Activated CD8-positive, alpha-beta memory T cell treated with anti-CD3 and anti-CD28 coated beads for 48 hours (primary cell): Measurements from ENCODE around the gene PRPF40B.
"Not testable (repeated sequence)": the region's sequence is repeated elsewhere in the genome, so short reads cannot be mapped to it uniquely, and the experiment has no call there.

ENCODE experiments used
- DNase-seq, 3 experiments: peaks; one replicate each; pipeline ENCODE4 v3.0.0-alpha.2; 2020; ENCODE audit warnings: low read depth in 2 of 3, low spot score in 2 of 3

Gene PRPF40B

DNA sequence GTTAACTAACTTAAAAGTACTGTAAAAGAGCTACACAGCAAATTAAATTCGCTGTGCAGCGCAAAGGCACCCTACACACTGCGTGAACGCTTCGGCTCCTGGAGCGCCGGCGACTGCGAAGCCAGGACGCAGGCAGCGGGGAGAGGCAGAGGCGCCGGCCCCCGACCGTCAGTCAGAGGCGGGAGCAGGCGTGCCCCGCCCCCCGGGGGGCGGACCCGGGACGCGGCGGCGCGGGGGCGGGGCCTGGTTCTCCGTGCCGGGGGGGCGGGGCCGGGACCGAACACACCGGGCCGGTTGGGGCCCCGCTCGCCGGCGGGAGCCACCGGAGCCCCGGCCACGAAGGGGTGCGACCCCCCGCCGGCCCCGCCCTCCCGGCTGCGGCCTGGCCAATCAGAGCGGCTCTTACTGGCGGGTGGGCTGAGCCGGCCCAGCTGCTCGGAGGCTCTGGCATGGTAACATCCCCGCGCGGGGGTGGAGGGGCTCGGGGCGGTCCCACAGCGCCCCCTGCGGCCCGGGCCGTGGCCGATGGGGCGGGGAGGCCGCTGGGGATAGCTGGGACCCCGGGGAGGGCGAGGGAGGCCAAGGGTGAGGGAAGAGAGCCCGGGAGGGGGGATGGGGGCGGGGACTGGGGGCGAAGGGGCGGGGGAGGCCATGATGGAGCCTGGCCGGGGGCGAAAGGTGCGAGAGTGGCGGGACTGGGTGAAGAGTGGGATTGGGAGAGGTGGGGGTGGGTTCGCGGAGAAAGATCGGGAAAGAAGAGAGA, at the start of gene PRPF40B:
Gene PRPF40B (plus strand): TSS at position 420 of the 763 bp plus-strand sequence. CDS start 30 bp downstream, at position 450.
- peak; percentile 61 to 74 (median 65) for DNase-seq

DNA sequence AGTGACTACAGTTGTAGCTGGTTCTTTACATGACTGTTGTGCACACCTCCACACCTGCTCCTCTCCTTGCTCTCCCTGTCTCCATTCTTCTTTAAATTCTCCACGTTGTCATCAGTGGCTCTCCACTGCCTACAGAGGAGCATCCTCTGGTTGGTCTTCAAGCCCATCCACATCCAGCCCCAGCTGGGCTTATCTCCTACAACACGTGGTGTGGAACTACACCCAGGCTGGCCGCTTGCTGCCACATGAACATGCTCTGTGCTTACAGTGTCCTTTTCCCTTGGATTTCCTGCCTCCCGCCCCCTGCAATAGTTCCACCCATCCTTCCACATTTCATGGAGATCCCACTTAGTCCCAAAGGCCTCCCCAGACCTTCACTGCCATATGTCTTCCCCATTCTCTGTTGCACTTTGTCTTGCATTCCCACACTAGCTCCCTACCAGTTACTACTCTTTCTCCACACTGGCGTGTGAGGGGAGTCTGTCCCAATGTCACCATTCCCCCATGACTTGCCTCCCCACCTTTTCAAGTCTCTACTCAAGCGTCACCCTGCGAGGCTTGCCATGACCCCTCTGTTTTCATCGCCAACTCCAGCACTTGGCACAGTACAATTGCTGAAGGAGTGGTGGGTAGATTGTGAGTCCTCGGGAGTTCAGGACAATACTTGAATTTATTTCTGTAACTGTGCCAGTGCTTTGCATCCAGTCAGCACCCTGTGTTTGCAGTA, 45.6 kb upstream of the PRPF40B start:
- no peak for DNase-seq

DNA sequence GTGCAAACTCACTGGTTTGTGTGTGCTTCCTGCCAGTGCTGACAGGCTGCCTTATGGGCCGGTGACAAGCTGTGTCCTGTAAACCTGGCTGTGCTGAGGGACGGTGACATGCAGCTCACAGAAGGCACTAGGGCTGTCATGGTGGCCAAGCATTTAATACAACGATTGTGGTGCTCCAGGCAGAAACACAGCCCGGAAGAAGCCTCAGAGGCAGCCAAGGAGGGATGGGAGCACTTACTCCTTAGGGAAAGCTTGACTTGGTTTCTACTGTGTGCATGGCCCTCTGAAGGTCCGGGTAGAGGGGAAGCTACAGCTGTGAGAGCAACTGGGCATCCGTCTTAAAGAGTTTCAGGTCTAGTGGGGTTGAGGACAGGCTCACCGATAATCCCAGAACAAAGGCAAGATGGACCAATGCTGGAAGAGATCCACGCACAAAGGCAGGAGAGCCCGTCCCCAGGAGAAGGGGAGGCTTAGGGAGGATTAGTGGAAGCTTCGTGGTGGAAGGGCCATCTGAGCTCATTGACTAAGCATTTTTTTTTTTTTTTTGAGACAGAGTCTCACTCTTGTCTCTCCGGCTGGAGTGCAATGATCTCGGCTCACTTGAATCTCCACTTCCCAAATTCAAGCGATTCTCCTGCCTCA, 44.8 kb upstream of the PRPF40B start:
- DNase-seq: no peak

DNA sequence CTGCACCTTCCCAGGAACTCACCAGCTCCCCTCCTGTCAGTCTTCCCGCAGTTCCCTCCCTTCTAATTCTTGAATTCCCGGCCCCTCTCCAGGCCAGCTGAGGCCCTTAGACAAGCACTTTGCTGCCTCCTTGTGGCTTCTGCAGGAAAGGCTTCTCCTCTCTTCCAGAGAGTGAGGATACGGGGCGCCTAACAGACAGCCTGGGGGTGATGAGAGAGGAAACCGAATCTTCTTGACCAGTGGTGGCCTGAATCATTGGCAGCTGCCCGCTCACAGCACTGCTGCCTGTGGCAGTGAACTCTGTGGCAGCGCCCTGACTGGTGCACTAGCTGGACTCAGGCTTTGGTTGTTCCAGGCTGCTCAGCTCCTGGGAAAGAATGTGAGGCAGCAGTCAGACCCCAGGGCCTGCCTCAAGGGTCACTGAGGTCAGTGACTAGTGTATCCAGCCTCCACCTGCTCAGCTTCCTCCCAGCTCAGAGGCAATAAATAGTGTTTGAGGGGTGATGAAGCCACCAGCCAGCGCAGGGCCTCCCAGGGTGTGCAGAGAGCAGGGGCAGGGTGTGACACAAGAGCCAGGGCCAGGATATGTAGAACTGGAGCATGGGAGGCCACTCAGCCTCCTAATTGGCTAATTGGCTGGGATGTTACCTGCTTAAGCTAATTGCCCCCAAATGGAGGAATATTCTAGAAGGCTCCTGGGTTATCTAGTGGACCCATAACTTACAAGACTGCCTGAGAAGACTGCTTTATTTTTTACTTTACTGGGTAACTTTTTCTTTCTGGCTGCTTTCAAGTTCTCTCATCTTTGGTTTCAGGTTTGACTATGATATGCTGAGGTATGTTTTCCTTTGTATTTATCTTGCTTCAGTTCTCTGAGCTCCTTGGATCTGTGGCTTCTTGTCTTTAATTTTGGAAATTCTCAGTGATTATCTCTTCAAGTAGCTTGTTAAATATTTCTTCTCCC, 42.5 kb upstream of the PRPF40B start:
- peak; percentile 11 to 32 (median 27) for DNase-seq

DNA sequence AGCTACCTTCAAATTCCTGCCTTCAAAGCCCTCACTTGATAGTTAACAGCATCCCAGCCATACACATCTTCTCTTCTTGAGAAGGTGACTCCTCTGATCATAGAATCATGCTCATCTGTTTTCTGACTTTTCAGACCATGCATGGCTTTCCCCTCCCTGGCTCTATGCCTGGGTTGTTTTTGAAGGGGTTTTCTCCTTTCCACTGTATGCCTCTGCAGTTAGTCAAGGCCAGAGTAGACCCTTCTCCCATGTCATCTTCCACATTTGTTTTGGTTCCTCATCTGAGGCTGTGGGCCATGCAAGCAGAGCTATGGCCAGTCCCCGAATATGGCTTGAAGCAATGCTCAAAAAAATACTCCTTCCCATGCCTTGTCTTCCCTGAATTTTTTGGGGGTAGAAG, 41.2 kb upstream of the PRPF40B start:
- DNase-seq: no peak

DNA sequence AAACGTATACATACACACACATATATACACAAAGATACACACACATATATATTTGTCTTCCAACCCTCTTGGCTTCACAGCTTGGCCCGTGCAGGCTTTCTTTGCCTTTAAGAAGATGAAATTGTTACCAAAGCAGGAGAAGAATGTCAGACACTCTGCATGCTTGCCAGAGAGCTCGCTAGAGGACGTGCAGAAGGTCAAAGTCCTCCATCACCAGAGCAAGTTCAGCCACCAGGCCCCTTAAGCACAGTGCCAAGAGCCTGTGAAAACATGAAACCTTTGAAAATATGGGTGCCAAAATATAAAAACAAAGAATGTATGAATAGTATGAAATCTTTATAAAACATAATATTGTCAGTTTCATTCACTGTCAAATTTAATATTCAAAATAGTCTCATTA, 40.5 kb upstream of the PRPF40B start:
- DNase-seq: no peak

DNA sequence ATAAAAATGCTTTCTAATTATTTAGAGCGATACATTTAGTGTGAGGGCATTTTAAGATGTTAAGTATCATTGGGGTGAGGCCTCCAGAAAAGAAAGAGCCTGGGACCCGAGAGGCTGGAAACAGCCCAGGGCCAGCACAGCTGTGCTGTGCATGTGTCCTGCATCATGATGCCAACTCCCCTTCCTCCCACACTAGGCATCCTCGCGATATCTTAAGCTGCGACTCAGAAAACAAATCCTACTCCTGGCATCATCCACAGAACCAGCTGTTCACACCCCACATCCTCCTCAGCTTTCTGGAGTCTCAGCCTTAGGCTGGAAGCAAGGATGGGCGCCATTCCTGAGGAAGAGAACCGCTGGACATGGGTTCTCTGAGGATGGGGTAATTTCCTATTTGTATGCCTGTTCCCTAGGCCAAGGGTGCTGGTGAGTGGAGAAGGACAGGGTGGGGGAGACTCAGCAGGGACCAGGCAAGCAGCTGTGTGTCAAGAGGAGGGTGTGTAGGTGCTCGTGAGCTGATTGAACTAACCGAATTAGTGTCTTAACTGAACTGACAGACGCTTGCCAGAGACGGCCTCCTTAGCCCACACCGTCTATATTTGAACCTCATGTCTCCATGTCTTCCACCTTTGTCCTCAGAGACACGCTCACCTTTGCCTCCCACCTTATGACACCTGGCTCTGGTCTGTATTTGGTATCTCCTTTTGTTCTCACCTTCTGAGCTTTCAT, 39.8 kb upstream of the PRPF40B start:
- DNase-seq: no peak

DNA sequence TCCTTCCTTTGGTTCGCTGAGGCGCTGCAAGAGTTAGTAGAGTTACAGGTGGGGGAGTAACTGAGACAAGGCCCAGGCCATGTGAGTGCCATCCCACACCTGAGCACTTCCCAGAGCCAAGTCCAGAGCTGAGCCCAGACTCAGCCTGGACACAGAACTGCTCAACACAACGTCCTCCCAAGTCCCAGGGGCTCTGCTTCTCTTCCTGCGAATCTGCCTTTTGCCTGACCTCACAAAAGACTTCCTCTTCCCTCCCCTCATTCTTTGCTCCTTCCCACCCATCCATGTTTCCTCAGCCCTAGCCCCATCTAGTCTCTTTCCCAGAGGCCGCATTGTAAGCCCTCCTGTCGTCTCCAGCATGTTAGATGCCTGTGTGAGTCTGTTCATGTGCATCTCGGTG, 38.8 kb upstream of the PRPF40B start:
- DNase-seq: no peak

DNA sequence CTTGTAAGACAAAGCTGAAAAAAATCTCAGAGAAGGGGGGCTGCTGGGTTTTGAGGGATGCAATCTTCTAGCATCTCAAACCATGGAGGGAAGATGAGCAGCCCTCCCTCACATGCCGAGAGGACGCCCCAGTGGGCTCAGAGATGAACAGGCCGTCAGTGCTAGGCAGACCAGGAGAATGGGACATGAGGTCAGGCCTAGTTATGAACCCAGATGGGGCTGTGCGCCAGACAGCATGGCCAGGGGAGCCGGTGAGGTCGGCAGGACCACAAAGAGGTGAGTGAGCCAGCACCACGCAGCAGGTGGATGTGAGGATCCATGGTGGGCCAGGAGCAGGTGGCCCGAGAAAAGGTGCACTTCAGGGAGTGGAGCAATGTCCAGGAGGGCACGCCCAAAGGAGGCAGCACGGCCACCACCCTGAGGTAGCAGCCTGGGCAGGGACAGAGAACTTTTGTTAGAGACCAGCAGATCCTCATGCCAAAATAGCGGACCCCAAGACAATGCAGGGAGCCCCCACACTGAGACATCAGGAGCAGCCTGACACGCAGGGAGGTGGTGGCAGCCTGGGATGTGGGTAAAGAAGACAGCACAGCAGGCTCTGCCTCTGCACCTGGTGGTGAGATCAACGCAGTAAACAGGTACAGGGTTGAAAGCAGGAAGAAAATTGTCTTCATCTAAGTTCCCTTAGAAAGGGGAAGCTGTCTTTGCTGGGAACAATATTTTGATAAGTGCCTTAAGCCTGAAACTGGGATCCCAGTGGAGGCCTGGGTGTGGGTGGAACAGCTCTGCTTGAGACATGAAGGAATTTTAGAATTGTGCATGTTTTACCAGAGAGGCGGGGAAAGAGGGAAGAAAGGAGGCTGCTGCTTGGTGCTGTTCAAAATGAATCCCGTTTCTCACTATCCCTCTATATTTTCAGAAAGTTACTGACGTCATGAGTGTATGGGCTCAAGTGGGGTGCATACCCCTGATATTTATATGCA, 37.6 kb upstream of the PRPF40B start:
- no peak for DNase-seq

DNA sequence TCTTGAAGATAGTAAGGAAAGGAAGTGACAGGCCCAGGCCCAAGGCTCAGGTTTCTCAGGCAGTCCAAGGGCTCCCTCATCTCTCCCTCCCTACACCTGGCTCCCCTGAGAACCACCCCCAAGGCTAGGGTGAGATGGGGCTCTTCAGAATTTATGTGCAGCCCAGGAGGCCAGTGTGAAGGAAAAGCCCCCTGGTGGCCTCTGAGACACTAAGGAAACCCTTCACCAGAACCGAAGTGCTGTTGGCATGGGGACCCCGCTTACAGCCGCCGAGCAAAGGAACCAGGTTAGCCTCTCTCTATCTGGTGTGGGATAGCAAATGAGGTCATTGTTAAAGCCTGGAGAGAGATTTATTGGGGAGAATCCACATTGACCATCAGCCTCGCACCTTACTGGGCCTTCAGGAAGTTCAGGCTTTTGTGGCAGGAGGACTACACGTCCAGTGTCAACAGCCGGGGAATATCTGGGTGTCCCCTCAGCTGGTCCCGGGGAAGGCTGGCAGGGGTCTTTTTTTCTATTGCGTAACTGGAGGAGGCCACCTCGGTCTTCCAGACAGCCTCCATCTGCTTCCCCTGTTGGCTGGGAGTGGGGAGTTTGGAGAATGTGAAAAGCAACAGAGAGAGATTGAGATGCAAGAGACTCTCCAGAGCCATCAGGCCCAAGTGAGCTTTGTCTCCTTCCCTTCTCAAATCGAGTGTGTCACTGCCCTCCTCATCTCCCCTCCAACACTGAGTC, 36.0 kb upstream of the PRPF40B start:
- DNase-seq: no peak

DNA sequence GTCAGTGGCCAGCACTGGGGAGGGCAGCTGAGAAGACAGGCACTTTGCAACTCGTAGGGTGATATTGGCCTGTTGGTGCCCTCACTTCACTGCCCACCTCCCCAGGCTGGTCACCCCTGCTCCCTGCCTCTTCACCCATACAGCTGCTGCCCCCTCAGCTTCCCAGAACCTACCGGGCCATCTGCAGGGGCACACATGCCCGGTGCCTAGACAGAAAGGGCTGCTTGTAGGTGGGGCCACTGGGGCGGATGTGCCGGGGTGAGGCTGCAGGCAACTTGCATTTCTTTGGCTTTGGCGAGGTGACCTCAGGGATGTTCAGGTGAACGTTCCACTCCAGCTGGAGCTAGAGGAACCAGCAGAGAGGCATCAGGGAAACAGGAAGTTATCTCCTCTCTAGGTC, 35.1 kb upstream of the PRPF40B start:
- DNase-seq: no peak

DNA sequence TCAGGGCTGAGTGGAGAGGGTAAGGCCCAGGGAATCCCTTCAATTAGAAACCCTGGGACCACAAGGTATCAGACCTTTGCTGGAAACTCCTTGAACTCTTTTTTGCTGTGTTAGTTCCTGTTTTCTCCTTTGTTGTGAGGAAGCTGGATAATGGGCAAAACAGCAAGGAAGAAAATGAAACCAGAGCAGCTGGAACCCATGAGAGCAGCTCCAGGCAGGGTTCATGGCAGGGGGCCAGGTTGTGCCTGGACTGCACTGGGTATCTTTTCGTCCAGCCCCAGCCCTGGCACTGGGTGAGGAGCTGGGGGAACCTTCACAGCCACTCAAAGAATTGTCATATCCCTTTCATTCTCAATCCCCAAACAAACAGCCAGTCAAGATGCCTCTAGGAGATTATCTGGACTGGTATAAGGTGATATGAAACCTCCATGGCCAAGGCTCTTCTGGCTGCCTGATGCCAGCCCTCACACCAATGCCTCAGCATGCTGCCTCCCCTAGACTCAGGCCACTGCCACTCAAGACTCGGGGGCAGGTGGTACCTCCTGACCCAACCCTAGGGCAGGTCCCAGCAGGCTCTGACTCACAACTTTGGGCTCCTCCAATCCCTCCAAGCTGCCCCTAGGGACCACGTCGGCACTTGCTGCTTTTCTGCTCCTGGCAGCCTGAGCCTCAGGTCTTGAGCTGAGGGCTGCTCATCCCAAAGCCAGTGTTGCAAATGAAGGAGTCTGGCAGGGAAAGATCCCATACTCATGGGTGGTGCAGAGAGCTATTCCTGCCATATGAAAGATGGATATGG, 34.4 kb upstream of the PRPF40B start:
- no peak for DNase-seq

DNA sequence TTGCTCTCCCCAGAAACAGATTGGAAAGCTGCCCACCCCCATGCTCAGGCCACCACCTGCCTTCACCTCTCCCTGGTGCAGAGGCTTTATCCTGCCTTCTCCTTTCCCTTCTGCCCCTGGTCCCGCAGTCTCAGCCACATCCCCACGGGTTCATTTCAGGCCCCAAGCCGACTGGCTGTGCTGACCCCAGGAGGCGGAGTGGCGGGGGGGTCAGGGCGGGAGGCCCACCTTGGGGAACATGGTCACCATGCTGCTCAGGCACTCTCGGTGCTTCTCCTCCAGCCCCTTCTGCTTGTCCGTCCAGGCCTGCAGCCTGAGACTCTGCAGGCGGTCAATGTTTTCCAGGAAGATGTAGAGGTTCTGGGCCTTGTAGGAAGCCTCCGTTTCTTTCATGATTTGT, 24.8 kb upstream of the PRPF40B start:
- no peak for DNase-seq

DNA sequence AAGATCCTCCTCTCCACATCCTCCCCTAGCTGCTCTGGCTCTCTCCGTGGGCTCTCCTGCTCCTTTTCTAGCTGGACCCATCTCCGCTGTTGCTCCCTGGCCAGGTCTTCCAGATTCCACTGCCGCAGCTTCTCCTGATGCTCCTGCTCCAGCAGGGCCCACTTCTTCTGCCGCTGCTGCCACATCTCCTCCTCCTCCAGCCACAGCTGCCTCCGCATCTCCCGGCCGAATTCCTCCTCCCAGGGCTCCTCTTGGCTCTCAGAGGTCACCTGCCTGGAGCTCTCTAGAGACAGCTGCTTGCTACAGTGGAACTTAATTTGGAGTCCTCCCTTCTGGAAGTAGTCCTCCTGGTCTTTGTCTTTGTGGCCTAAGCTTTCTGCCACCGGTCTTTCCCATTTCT, 23.4 kb upstream of the PRPF40B start:
- DNase-seq: no peak

DNA sequence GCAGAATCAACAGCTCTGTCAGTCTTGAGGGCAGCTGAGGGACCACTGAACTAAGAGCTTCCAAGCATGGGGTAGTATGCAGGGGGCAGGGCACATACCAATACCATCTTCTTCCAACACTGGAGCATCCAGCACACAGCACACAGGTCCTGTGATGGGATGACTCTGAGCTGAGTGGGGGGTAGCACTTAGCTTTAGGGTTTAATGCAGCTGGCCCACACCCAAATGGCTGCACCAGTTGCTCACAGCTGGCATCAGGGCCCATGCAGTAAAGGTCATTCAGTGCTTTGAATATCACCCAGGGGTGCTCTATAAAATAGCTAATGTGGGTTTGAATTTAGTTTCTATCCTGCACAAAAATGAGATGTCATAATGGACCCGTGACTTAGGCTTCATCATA, 19.6 kb upstream of the PRPF40B start:
- DNase-seq: no peak

DNA sequence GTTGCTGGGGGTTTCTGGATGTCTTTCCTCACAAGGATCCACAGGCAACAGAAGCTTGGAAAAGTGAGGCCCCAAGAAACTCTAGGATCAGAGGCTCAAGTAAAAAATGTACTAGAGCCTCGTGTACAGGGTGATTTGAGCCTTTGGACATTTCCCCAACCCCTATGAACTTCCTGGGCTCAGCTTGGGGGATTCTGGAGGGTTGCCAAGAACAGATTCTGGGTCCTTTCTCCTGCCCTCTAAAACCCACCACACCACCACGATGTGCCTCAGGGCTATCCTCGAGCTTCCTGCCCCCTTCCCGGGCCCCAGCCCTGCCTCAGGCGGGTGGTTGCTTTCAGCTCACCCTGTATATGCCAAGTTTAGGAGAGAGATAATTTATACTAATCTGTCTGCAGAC, 18.5 kb upstream of the PRPF40B start:
- DNase-seq: no peak

DNA sequence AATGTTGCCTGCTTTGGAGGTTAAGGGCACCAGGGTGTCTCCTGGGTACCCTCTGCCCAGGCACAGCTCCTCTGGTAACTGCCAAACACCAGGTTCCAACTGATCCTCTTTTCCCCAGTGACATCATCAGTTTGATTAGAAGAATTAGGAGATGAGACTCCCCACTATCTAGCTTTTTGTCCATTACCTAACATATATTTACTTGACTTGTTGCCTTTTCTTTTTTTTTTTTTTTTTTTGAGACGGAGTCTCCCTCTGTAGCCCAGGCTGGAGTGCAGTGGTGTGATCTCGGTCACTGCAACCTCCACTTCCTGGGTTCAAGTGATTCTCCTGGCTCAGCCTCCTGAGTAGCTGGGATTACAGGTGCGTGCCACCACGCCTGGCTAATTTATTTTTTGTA, 17.8 kb upstream of the PRPF40B start, which contains the start of gene FAM186B:
Gene FAM186B (minus strand): TSS at position 101 of the 400 bp plus-strand sequence. CDS start 162 bp downstream, outside the sequence.
- not testable (repeated sequence) for DNase-seq
